HuH-7.5 (cell line): ENCODE data around the gene ZBTB5.

Experiments used
- DNase-seq: peaks from one replicate; pipeline ENCODE4 v3.0.0; 2011; ENCODE audit warnings: low spot score

Gene ZBTB5

DNA sequence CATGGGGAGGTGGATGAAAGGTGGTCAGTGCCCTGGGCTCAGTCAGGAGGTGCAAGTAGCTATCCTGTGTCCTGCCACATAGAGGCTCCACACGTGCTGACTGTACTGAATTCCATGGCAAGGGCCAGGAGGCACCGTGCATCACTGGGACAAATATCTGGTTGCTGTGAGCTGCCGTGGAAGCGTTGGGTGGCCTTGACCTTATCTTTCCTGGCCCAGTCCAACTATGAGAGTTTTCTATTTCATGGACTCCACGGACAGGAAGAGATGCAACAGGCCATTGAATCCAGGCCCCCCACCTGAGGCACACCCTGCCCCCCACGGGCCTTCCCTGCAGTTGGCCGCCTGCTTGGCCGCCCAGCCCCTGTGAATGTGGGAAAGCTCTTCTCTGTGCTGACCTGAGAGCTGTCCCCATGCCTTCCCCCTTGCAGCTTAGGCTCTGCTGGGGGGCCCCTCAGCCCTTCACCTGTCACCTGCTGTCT is 41.0 kb downstream of the ZBTB5 start:
- DNase-seq: no peak

DNA sequence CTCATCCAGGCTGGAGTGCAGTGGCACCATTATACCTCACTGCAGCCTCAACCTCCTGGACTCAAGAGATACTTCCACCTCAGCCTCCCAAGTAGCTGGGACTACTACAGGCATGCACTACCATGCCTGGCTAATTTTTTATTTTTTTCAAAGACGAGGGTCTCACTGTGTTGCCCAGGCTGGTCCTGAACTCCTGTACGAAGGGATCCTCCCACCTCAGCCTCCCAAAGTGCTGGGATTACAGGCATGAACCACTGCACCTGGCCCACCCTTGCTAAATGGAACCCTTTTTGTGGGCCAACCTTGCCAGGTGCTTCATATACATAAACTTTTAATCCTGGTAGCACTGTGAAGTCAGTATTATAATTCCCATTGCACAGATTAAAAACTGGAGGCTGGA is 41.7 kb downstream of the ZBTB5 start:
- DNase-seq: no peak

- peak; percentile 94 for DNase-seq
These were observed 42.8 kb downstream of the ZBTB5 start, which contains the start of gene GRHPR for GRCh38 chr9:37422289-37423104. Gene GRHPR (plus strand): TSS chr9:37422696. CDS start chr9:37422751, 55 bp downstream.

DNA sequence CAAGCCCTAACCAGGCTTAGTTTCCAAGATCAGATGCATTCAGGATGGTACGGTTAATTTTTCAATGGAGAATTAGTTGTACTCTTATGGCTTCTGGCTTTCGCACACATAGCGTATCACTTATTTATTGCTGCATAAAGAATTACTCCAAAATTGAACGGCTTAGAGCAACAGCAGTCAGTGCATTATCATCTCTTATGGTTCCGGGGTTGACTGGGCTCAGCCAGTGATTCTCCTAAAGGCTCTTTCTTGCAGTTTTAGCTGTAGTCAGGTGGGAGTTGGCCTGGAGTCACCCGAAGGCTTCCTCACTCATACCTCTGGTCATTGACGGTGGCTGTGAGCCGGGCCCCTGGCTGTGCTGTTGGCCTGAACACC is 43.3 kb downstream of the ZBTB5 start:
- peak; percentile 77 for DNase-seq

- no peak for DNase-seq
These were observed 44.7 kb downstream of the ZBTB5 start for GRCh38 chr9:37420271-37421215.

DNA sequence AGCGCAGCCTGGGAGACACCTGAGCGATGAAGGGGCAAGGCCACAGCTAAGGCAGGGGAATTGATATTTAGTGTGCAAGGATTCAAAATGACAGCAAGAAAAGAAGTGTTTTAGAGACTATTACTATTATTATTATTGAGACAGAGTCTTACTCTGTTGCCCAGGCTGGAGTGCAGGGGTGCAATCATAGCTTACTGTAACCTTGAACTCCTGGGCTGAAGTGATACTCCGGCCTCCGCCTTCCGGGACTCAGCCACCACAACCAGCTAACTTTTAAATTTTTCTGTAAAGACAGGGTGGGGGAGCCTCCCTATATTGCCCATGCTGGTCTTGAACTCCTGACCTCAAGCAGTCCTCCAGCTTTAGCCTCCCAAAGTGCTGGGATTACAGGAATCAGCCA is 46.0 kb downstream of the ZBTB5 start:
- DNase-seq: no peak

DNA sequence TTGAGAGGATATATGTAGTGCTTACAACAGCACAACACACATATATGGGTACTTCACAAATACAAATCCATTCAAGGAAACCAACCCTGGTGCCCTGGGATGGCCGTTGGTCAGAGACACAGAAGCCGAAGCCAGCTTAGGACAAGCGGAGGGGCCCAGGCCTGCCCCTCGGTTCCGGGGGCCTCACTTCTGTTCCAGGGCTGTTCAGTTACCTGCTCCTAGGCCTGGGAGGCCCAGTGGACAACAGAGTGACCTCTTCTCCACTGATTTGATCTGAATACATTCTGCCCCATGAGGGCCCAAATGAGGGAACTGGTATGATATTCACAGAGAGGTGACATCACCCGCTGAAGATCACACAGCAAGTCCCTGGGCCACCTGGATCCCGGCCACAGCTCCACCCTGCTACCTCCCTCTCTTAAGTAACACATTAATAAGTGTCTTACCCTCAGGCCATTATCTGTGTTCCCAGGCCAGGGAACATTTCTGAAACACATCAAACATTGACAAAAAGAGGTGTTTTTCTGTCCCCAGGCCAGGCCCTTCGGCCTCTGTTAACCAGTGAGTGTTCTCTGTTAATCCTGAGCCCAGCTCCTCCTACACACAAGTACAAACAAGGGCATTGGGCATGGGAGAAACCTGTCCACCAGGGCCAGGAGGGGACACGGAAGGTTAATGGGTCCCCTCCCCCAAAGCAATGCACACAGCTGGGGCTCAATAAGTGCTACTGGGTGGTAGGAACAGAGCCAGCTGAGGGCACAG is 47.2 kb downstream of the ZBTB5 start:
- DNase-seq: no peak

DNA sequence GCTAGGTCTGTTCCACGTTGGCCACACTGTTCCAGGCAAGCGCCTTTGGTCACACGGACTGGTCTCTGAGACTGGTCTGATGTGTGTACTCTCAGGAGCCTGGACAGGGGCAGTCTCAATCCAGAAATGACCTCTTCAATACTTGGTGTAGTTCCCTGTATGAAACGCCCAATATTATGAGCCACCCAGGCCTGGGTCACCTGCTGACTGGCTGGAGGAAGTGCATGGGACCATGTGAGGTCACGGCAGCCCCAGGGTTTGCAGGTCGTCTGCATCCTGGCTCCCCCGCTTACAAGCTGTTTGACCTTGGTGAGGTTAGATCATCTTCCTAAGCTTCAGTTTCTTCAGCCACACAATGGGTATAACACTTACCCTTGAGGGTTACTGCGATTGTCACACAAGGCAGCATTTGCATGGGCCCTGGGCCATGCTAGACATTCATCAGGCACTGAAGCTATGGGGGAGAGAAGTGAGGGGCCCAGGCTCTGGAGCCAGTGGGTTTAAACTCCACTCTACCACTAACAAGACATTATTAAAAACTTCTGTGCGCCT is 47.9 kb downstream of the ZBTB5 start:
- DNase-seq: no peak

DNA sequence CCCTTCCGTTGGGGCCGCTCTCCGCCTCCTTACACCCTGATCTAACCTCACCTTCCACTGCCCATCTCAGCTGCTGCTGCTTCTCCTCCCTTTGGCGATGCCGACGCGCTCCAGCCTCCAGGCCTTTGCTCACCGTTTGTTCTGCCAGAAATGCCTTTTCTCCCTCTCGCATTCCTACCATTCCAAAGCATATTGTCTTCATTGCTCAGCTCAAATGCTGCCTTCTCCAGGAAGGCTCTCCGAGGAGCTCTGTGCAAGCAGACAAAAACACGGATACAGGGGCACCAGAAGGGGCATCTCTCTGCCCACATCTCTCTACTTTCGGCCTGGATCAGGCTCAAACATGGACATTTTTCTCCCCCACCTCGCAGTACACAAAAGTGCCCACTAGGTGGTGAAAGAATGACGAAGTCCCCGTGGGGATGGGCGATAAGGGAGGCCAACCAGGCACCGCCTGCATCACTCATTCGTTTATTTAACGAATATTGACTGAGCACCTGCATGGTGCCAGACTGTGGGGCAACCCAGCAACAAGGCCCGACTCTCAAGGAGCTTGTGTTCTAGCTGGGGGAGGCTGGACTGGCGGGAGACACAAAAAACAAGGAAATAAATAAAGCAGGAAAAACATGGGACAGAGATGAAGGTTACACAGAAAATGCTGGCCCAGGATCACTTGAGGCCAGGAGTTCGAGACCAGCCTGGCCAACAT is 50.1 kb downstream of the ZBTB5 start:
- peak; percentile 91 for DNase-seq

- no peak for DNase-seq
These were observed 50.7 kb downstream of the ZBTB5 start for GRCh38 chr9:37414503-37414943.

- no peak for DNase-seq
These were observed 51.9 kb downstream of the ZBTB5 start for GRCh38 chr9:37413311-37413710.

GRCh38 chr9:37412431-37413151 is 52.7 kb downstream of the ZBTB5 start:
- no peak for DNase-seq

DNA sequence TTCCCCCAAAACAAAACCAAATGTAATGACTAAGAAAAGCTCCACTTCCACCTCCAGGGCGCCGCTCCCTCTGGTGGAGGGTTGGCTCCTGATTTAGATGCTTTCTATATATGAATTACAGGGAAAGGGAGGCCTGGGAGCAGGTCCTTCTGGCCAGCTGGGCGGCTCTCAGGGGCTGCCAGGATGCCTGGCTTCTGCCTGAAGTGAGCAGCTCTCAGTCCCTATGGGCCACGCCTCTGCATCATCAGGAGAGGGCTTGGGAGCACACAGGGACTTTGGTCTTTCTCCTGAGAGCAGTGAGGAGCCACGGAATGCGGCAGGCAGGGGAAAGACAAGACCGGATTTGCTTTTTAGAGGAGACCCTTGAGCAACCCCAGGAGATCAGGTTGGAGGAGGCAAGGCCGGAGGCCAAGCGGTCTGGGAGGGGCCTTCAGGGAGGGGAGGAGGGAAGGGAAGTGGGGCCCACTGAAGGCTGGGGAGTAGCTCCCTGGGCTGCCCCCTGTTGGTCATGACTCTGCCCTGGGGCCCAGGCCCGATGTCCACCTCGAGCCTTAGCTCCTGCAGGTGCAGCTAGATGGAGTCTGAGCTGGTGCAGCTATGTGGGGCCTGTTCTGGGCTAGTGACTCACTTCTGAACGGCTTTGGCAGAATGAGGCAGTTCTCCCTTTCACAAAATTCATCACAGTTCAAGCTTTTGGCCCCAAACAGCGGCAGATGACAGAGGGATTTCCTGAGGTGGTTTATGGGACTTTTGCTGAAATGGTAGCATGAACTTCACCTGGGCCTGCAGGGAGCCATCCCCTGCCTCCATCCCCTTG is 54.1 kb downstream of the ZBTB5 start:
- peak; percentile 55 for DNase-seq

- DNase-seq: no peak
These were observed 54.8 kb downstream of the ZBTB5 start for GRCh38 chr9:37410354-37410861.

GRCh38 chr9:37408933-37409710 is 56.1 kb downstream of the ZBTB5 start:
- no peak for DNase-seq

GRCh38 chr9:37407468-37407867 is 57.8 kb downstream of the ZBTB5 start:
- no peak for DNase-seq

GRCh38 chr9:37406603-37407401 is 58.4 kb downstream of the ZBTB5 start:
- no peak for DNase-seq
